ENCODE results near the gene ZC3H14.

GRCh38 chr14:88599761-88600439, 37.1 kb downstream of the ZC3H14 start:
- TF ChIP-seq CTCF (IDR thresholded peaks at IDR 0.05) (no peak), RCOR1 (IDR thresholded peaks at IDR 0.05; ENCODE audit: low read length) (no peak), ZBTB33 (IDR thresholded peaks at IDR 0.05; ENCODE audit: borderline replicate concordance, low read depth) (no peak), RAD21 (IDR thresholded peaks at IDR 0.05; ENCODE audit: low read length) (no peak), CHD2 (IDR thresholded peaks at IDR 0.05; ENCODE audit: low read length, partially characterized antibody) (no peak), RXRA (IDR thresholded peaks at IDR 0.05; ENCODE audit: borderline replicate concordance, low read depth) (no peak), TAF1 (IDR thresholded peaks at IDR 0.05; ENCODE audit: borderline replicate concordance, low read depth, low read length) (no peak)

Measured in SK-N-SH (cell line).